ENCODE results near the gene CABLES1. TPM values are rescaled to one million over a fixed set of nuclear protein-coding genes. Genes with fewer than 3 reads are reported as not detected.

The CABLES1 gene
- total and polyA plus RNA-seq, 2 of the 4 experiments (the other 2 are of a cell fraction): 4.7 to 5.7 TPM

GRCh38 chr18:23101861-23102432, 33.3 kb upstream of the CABLES1 start:
- peak overlapping the region; percentile 26; the same call in 1 of the 2 replicates for H2BK120ac ChIP-seq (ENCODE audit: low read depth, low read length)
- no peaks in the 10 kb centered on the region for H3K27me3 ChIP-seq (ENCODE audit: control insufficient read depth, insufficient read depth, low read length)
- no peak overlapping the region for H3K23ac ChIP-seq (ENCODE audit: low read depth, low read length)
- peak overlapping the region; percentile 20; the same call in 1 of the 2 replicates for H3K4ac ChIP-seq (ENCODE audit: low read depth, low read length)
- no peak overlapping the region; the same call in 1 of the 2 replicates for H3K18ac ChIP-seq (ENCODE audit: low read depth, low read length)
- no peak overlapping the region for H4K8ac ChIP-seq (ENCODE audit: low read depth in 2 of 2, low read length in 2 of 2)
- peak overlapping the region; percentile 70; the same call in 1 of the 2 replicates for H2AK5ac ChIP-seq (ENCODE audit: low read depth, low read length)
- H3K4me3 ChIP-seq (ENCODE audit: insufficient read depth, low read depth, low read length): no peak overlapping the region
- H3K27ac ChIP-seq (ENCODE audit: insufficient read depth, low read length): no peak overlapping the region
- H3K56ac ChIP-seq (ENCODE audit: extremely low read depth, insufficient read depth, low read length): no peak overlapping the region
- WGBS, 2 experiments (ENCODE audit: extremely low coverage in 2 of 2, insufficient read length in 1 of 2): 69% methylated on average over 3 of the region's 12 CpGs; no CpG with 5 or more reads in 1 of the 2 experiments
- no peak overlapping the region for H2AK9ac ChIP-seq (replicated peaks; ENCODE audit: low read depth, low read length, poor library complexity)
- H2BK15ac ChIP-seq (ENCODE audit: low read depth, low read length): no peak overlapping the region
- H4K20me1 ChIP-seq (ENCODE audit: insufficient read depth, low read length): no peaks in the 10 kb centered on the region
- no peak overlapping the region for H3K4me2 ChIP-seq (ENCODE audit: low read depth, low read length)
- peaks cover 4% of the 10 kb centered on the region; the same call in 1 of the 2 replicates for H3K9me1 ChIP-seq (ENCODE audit: insufficient read depth, low read length)
- DNase-seq (no peak), ATAC-seq (ENCODE audit: low read depth) (no peak)
- H3K36me3 ChIP-seq (ENCODE audit: control insufficient read depth, insufficient read depth, low read length): no peaks in the 10 kb centered on the region
- no peak overlapping the region for H3K9ac ChIP-seq (ENCODE audit: low read depth, low read length)
- peaks cover 5% of the 10 kb centered on the region for H3K4me1 ChIP-seq (ENCODE audit: control insufficient read depth, insufficient read depth, low read length)
- TF ChIP-seq BHLHE40 (IDR thresholded peaks at IDR 0.05; ENCODE audit: low read depth, low read length): no peak
- TF ChIP-seq FOS (IDR thresholded peaks at IDR 0.05; ENCODE audit: low read depth, low read length): no peak
- TF ChIP-seq RCOR1 (IDR thresholded peaks at IDR 0.05; ENCODE audit: insufficient replicate concordance, low read length): no peak
- TF ChIP-seq CEBPB (IDR thresholded peaks at IDR 0.05; ENCODE audit: low read depth, low read length): no peak
- no peak for TF ChIP-seq MXI1 (IDR thresholded peaks at IDR 0.05; ENCODE audit: borderline replicate concordance, low read depth, low read length)
- TF ChIP-seq SMC3 (IDR thresholded peaks at IDR 0.05; ENCODE audit: low read depth, low read length): no peak
- TF ChIP-seq USF2 (IDR thresholded peaks at IDR 0.05; ENCODE audit: low read depth, low read length): no peak
- TF ChIP-seq CHD1 (IDR thresholded peaks at IDR 0.05; ENCODE audit: low read depth, low read length): no peak
- no peak for TF ChIP-seq RAD21 (IDR thresholded peaks at IDR 0.05; ENCODE audit: low read length)
- no peak for TF ChIP-seq NFE2L2 (IDR thresholded peaks at IDR 0.05; ENCODE audit: low read depth, low read length)
- TF ChIP-seq MAZ (IDR thresholded peaks at IDR 0.05; ENCODE audit: borderline replicate concordance, low read depth, low read length): no peak
- no peak for TF ChIP-seq POLR2A (IDR thresholded peaks at IDR 0.05; ENCODE audit: low read depth, low read length)
- dilution Hi-C loops (cut with HindIII; ENCODE audit: low sequenced_read_pairs, unreplicated experiment): no loop called here
- no peaks in the 10 kb centered on the region for H3K79me1 ChIP-seq (ENCODE audit: low read depth in 1 of 2, low read length in 2 of 2)
- H2BK20ac ChIP-seq (ENCODE audit: low read depth, low read length): peak overlapping the region; percentile 73; the same call in 1 of the 2 replicates
- no peak overlapping the region for H2BK5ac ChIP-seq (ENCODE audit: low read depth, low read length, poor library complexity, severe bottlenecking)
- BruUV-seq (replicated peaks): no TSS peak
- H4K91ac ChIP-seq (ENCODE audit: insufficient read depth, low read depth, low read length): no peak overlapping the region
- in situ Hi-C loops (cut with MboI; ENCODE audit: low sequenced_read_pairs): no loop called here
- ChIA-PET CTCF (no interaction called here), POLR2A (ENCODE audit: unreplicated experiment) (no interaction called here)
- no peak overlapping the region for H4K5ac ChIP-seq (ENCODE audit: low read depth, low read length)
- peak overlapping the region; percentile 78; the same call in 1 of the 2 replicates for H3K14ac ChIP-seq (replicated peaks; ENCODE audit: low read depth, low read length)
- intact Hi-C loops (cut with micrococcal nuclease): no loop called here
- H3K9me3 ChIP-seq (ENCODE audit: control insufficient read depth, insufficient read depth, low read length): no peaks in the 10 kb centered on the region
- no peak overlapping the region for H2AFZ ChIP-seq (replicated peaks; ENCODE audit: low read length, poor library complexity)
